Cardiac muscle cell (in vitro differentiated cells and primary cell): ENCODE measurements around the gene VGLL4. TPM values are rescaled to one million over a fixed set of nuclear protein-coding genes. Genes with fewer than 3 reads are reported as not detected.

Source experiments
- DNase-seq, 2 donors: peaks; one replicate each; pipeline versions ENCODE4 v3.0.0 to v3.0.0-alpha.2; 2010 to 2017; ENCODE audit warnings: low read depth in 1 of 2, low spot score in 1 of 2
- H3K27ac ChIP-seq: fragments of 200-600 bp; sonication (generic); 2 replicates; pipeline ENCODE4 v1.5.1; 2016
- H3K27me3 ChIP-seq: fragments of 200-600 bp; sonication (generic); 2 replicates; pipeline ENCODE4 v1.6.0; 2016; ENCODE audit warnings: control low read depth
- H3K36me3 ChIP-seq: fragments of 200-600 bp; sonication (generic); 2 replicates; pipeline ENCODE4 v1.5.1; 2016; ENCODE audit warnings: control low read depth
- H3K4me1 ChIP-seq: fragments of 200-600 bp; sonication (generic); 2 replicates; pipeline ENCODE4 v1.8.1; 2017; ENCODE audit warnings: low read depth, mild to moderate bottlenecking, mixed run types
- H3K4me3 ChIP-seq: fragments of 200-600 bp; sonication (generic); 2 replicates; pipeline ENCODE4 v1.5.1; 2016; ENCODE audit warnings: mild to moderate bottlenecking
- H3K9me3 ChIP-seq: fragments of 200-600 bp; sonication (generic); 2 replicates; pipeline ENCODE4 v1.5.1; 2017; ENCODE audit warnings: low read depth, mild to moderate bottlenecking, control low read depth
- polyA plus RNA-seq: library from polyadenylated mRNA; unstranded; fragments of >200 nt; fragmentation: Nextera tagmentation; extraction: Ambion mirVana; gene quantifications from 2 replicates; pipeline ENCODE4 v1.2.1, GENCODE V29; 2016
- total RNA-seq: library from RNA; depleted of rRNA; stranded (reverse); fragments of >200 nt; gene quantifications from 2 replicates; pipeline ENCODE4 v1.2.3, GENCODE V29; 2016
- TF ChIP-seq, protein P1 (sequence below): IDR thresholded peaks from 2 replicates; pipeline ENCODE4 v1.5.1; 2012; ENCODE audit warnings: low read depth, mild to moderate bottlenecking, low read length

The VGLL4 gene
- total and polyA plus RNA-seq, 2 experiments from 2014 or later = 62.9 to 147 TPM

DNA sequence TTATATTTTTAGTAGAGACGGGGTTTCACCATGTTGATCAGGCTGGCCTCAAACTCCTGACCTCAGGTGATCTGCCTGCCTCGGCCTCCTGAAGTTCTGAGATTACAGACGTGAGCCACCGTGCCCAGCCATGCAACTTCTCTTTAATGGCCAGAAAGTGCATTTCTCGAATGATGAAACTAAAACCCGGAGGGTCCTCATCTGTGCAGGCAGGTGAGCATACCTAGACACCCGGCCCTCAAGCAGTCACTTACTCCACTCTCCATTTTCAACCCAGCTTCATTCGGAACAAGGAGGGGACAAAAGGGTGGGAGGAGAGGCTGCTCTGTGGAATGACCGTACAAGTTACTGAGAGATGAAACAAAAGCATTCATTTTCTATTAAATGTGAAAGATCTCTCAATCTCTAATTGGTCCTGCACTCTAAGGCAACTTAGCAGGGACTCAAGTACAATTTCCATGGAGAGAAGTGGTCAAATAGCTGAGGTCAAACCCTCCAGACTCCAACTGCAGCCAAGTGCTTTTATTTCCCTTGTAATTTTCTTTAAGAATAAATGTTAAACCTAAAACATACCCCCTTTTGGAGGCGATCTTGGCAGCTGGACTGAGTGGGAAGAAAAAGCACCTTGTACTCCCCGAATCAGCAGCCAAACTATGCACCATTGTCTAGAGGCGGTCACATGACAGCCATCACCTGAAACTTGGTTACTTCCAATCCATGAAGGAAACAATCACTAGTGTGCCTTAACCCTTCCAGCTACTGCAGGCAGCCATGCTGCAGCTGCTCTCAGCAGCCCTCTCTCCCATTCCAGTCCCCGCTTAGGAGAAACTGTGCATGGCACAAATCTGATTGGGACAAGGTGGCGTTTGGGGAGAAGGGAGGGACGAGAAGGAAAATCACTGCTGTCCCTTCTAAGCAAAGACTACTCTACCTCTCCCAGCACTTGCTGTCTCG, 62.2 kb downstream of the VGLL4 start:
- Histone ChIP-seq H3K27ac (peak overlapping the region; percentile 87), H3K4me1 (peaks cover 32% of the 10 kb centered on the region), H3K27me3 (no peaks in the 10 kb centered on the region), H3K36me3 (no peaks in the 10 kb centered on the region), H3K4me3 (peak overlapping the region; percentile 23), H3K9me3 (no peaks in the 10 kb centered on the region)
- no peak for DNase-seq
- TF ChIP-seq, protein P1, sequence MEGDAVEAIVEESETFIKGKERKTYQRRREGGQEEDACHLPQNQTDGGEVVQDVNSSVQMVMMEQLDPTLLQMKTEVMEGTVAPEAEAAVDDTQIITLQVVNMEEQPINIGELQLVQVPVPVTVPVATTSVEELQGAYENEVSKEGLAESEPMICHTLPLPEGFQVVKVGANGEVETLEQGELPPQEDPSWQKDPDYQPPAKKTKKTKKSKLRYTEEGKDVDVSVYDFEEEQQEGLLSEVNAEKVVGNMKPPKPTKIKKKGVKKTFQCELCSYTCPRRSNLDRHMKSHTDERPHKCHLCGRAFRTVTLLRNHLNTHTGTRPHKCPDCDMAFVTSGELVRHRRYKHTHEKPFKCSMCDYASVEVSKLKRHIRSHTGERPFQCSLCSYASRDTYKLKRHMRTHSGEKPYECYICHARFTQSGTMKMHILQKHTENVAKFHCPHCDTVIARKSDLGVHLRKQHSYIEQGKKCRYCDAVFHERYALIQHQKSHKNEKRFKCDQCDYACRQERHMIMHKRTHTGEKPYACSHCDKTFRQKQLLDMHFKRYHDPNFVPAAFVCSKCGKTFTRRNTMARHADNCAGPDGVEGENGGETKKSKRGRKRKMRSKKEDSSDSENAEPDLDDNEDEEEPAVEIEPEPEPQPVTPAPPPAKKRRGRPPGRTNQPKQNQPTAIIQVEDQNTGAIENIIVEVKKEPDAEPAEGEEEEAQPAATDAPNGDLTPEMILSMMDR = no peak

DNA sequence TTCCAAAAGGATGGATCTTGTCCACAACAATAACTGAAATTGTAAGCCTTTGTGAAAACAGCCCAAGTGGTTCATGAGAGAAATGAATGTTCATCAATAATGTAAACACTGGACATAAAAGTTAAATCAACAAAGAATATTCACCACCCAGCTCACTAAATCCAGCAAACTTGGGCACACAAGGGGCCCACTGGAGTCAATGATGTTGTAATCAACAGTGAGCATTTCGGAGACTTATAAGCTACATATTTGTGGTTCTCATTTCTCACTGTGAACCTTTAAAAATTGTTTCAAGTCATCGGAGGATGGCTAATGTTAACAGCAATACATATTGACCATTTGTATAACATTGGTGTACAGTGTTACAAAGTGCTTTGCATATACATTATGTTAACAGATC, 63.1 kb downstream of the VGLL4 start:
- TF ChIP-seq, protein P1 = no peak
- H3K4me1 ChIP-seq = peaks cover 29% of the 10 kb centered on the region
- DNase-seq = no peak
- H3K36me3 ChIP-seq = no peaks in the 10 kb centered on the region
- no peak overlapping the region for H3K4me3 ChIP-seq
- peak overlapping the region; percentile 87 for H3K27ac ChIP-seq
- no peaks in the 10 kb centered on the region for H3K9me3 ChIP-seq
- no peaks in the 10 kb centered on the region for H3K27me3 ChIP-seq

DNA sequence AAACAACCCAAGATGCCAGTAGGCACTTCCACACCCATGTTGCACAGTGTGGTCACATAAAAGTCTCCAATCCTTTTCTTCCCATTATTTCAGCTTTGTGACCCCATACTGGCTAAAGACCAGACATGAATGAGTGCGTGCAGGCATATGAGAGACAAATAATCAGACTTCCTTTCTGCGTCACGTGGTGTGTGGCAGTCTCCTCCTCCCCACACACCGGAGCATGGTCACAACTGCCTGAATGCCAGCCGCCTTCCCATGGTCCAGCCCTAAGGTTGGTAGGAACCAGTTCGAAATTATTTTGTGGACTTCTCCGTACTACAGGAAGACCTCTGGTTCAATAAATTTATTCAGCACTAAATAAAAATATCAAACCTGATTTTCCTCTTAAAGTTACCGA, 65.5 kb downstream of the VGLL4 start:
- Histone ChIP-seq H3K4me3 (no peak overlapping the region), H3K27ac (peak overlapping the region; percentile 20), H3K27me3 (no peaks in the 10 kb centered on the region), H3K4me1 (peaks cover 18% of the 10 kb centered on the region), H3K36me3 (peaks cover 2% of the 10 kb centered on the region), H3K9me3 (no peaks in the 10 kb centered on the region)
- DNase-seq = no peak
- TF ChIP-seq, protein P1 = no peak

DNA sequence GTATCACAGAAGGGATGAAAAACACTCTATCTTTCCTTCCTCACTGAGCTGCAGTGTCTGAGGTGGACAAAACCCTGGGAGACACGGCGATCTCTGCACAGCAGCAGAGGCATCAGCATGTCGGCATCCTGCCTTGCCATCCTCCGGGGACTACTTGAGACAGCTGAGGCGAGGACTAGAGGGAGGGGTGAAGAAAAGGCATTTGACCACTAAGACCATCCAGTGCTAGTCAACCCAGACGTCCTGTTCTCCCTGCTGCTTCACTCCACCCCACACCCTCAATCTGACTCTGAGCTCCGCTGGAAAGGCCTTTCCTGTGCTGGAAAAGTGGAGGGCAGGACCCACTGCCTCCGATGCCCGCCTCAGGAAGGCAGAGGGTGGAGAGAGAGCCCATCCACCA, 67.3 kb downstream of the VGLL4 start:
- Histone ChIP-seq H3K27me3 (no peaks in the 10 kb centered on the region), H3K9me3 (no peaks in the 10 kb centered on the region), H3K36me3 (peaks cover 2% of the 10 kb centered on the region), H3K4me3 (no peak overlapping the region), H3K27ac (peak overlapping the region; percentile 48), H3K4me1 (peaks cover 7% of the 10 kb centered on the region)
- TF ChIP-seq, protein P1 = no peak
- DNase-seq = no peak

DNA sequence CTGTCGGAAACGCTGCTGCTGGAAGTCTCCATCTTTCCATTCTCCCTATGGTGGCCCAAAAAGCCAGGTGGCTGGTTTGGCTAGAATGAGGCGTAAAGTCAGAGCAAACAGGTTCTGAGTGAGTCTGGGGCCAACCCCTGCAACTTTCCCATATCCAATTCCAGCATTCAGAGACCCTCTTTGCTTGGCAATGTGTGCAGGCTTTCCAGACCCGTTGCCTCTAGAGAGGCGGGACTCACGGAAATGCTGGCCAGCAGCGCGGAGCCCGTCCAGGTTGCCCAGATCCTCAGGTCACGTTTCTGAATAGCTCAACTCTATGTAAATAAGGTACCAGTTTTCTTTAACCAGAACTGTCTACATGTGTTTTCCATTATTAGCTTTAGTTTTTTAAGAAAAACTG, 68.0 kb downstream of the VGLL4 start:
- Histone ChIP-seq H3K4me3 (no peak overlapping the region), H3K36me3 (peaks cover 2% of the 10 kb centered on the region), H3K27me3 (no peaks in the 10 kb centered on the region), H3K9me3 (no peaks in the 10 kb centered on the region), H3K27ac (peak overlapping the region; percentile 55), H3K4me1 (peaks cover 3% of the 10 kb centered on the region)
- no peak for DNase-seq
- TF ChIP-seq, protein P1 = no peak
